GM23338 (cell line): ENCODE data around the gene CEND1. TPM values are rescaled to one million over a fixed set of nuclear protein-coding genes. Genes with fewer than 3 reads are reported as not detected.

Source experiments
- ATAC-seq: fragments of 200-7000 bp; cut with Tn5 transposase; 3 replicates; pipeline ENCODE4 v1.9.1; 2020
- DNase-seq: peaks from one replicate; pipeline ENCODE4 v3.0.0-alpha.2; 2015; ENCODE audit warnings: low spot score
- H2AFZ ChIP-seq: fragments of 200-600 bp; sonication (generic); 2 replicates; pipeline ENCODE4 v1.8.0; 2016; ENCODE audit warnings: antibody characterized with exemption, mild to moderate bottlenecking, moderate library complexity
- H3F3A ChIP-seq: fragments of 200-600 bp; sonication (generic); replicated peaks from 2 replicates; pipeline ENCODE4 v1.8.0; 2017; ENCODE audit warnings: antibody characterized with exemption, mixed run types, low read depth
- H3K27ac ChIP-seq: fragments of 200-600 bp; sonication (generic); 2 replicates; pipeline ENCODE4 v1.6.1; 2016; ENCODE audit warnings: low read depth
- H3K27me3 ChIP-seq: fragments of 200-600 bp; sonication (generic); 2 replicates; pipeline ENCODE4 v1.8.0; 2016; ENCODE audit warnings: mild to moderate bottlenecking, mixed run types, moderate library complexity; ENCODE audit not compliant: insufficient read depth
- H3K36me3 ChIP-seq: fragments of 200-600 bp; sonication (generic); 2 replicates; pipeline ENCODE4 v1.8.0; 2016; ENCODE audit warnings: mild to moderate bottlenecking; ENCODE audit not compliant: insufficient read depth
- H3K4me1 ChIP-seq: fragments of 200-600 bp; sonication (generic); 2 replicates; pipeline ENCODE4 v1.8.0; 2016; ENCODE audit warnings: mild to moderate bottlenecking, moderate library complexity; ENCODE audit not compliant: insufficient read depth
- H3K4me2 ChIP-seq: fragments of 200-600 bp; sonication (generic); 2 replicates; pipeline ENCODE4 v1.7.1; 2017; ENCODE audit warnings: mixed run types
- H3K4me3 ChIP-seq: fragments of 200-600 bp; sonication (generic); 2 replicates; pipeline ENCODE4 v1.6.1; 2016; ENCODE audit warnings: mixed run types
- H3K79me2 ChIP-seq: fragments of 200-600 bp; sonication (generic); replicated peaks from 2 replicates; pipeline ENCODE4 v1.8.0; 2017; ENCODE audit warnings: mild to moderate bottlenecking; ENCODE audit not compliant: insufficient read depth
- H3K9me2 ChIP-seq: fragments of 200-600 bp; sonication (generic); 2 replicates; pipeline ENCODE4 v1.8.0; 2017; ENCODE audit not compliant: insufficient read depth
- H4K20me1 ChIP-seq: fragments of 200-600 bp; sonication (generic); replicated peaks from 2 replicates; pipeline ENCODE4 v1.8.0; 2017; ENCODE audit warnings: mild to moderate bottlenecking; ENCODE audit not compliant: insufficient read depth
- H3K27ac Mint-ChIP-seq: 2 replicates; pipeline ENCODE4 v1.8.0; 2020; ENCODE audit warnings: inconsistent platforms, mild to moderate bottlenecking, moderate library complexity, mixed read lengths
- H3K27me3 Mint-ChIP-seq: 3 replicates; pipeline ENCODE4 v1.8.0; 2022; ENCODE audit warnings: low read depth, mild to moderate bottlenecking, moderate library complexity, mixed read lengths, inconsistent platforms; ENCODE audit not compliant: insufficient read depth, poor library complexity
- H3K36me3 Mint-ChIP-seq: 3 replicates; pipeline ENCODE4 v1.8.0; 2021; ENCODE audit warnings: low read depth, mild to moderate bottlenecking, inconsistent platforms, moderate library complexity, mixed read lengths
- H3K4me1 Mint-ChIP-seq: 3 replicates; pipeline ENCODE4 v1.8.0; 2020; ENCODE audit warnings: mild to moderate bottlenecking, inconsistent platforms, mixed read lengths
- H3K4me3 Mint-ChIP-seq: 3 replicates; pipeline ENCODE4 v1.8.0; 2021; ENCODE audit warnings: moderate library complexity, mild to moderate bottlenecking, inconsistent platforms, mixed read lengths
- H3K9me3 Mint-ChIP-seq: 3 replicates; pipeline ENCODE4 v1.8.0; 2020; ENCODE audit warnings: moderate library complexity, mild to moderate bottlenecking, inconsistent platforms, mixed read lengths
- CREB1 ChIP-seq: fragments of 250-450 bp; sonication (Bioruptor Pico); IDR thresholded peaks from 2 replicates; pipeline ENCODE4 v1.5.0; 2020; ENCODE audit warnings: low read depth, mild to moderate bottlenecking, moderate library complexity
- ETS1 ChIP-seq: IDR thresholded peaks from 2 replicates; pipeline ENCODE4 v1.6.1; 2016; ENCODE audit warnings: antibody characterized with exemption
- EZH2 ChIP-seq: fragments of 200-600 bp; sonication (generic); IDR thresholded peaks from one replicate; pipeline ENCODE4 v1.8.0; 2017; ENCODE audit warnings: antibody characterized with exemption, mild to moderate bottlenecking, low read depth; ENCODE audit not compliant: unreplicated experiment
- EZH2phosphoT487 ChIP-seq: fragments of 200-600 bp; sonication (generic); IDR thresholded peaks from one replicate; pipeline ENCODE4 v1.8.1; 2018; ENCODE audit warnings: antibody characterized with exemption; ENCODE audit not compliant: unreplicated experiment
- JUNB ChIP-seq: IDR thresholded peaks from one replicate; pipeline ENCODE4 v1.6.1; 2016; ENCODE audit warnings: antibody characterized with exemption; ENCODE audit not compliant: unreplicated experiment
- NANOG ChIP-seq: IDR thresholded peaks from 2 replicates; pipeline ENCODE4 v1.6.1; 2016; ENCODE audit warnings: antibody characterized with exemption, borderline replicate concordance
- POLR2AphosphoS5 ChIP-seq: IDR thresholded peaks from 2 replicates; pipeline ENCODE4 v1.6.1; 2016; ENCODE audit warnings: antibody characterized with exemption, low read depth
- REST ChIP-seq: IDR thresholded peaks from one replicate; pipeline ENCODE4 v1.6.1; 2018; ENCODE audit warnings: antibody characterized with exemption; ENCODE audit not compliant: unreplicated experiment
- STAT1 ChIP-seq: IDR thresholded peaks from one replicate; pipeline ENCODE4 v1.6.1; 2016; ENCODE audit warnings: antibody characterized with exemption; ENCODE audit not compliant: unreplicated experiment
- ZNF114 ChIP-seq: fragments of 250-450 bp; sonication (Bioruptor Pico); IDR thresholded peaks from 2 replicates; pipeline ENCODE4 v1.5.0; 2020; ENCODE audit warnings: mild to moderate bottlenecking, moderate library complexity
- ZNF331 ChIP-seq: fragments of 250-450 bp; sonication (Bioruptor Pico); IDR thresholded peaks from 2 replicates; pipeline ENCODE4 v1.5.0; 2020; ENCODE audit warnings: low read depth, mild to moderate bottlenecking, moderate library complexity
- ZNF462 ChIP-seq: fragments of 250-450 bp; sonication (Bioruptor Pico); IDR thresholded peaks from 2 replicates; pipeline ENCODE4 v1.5.0; 2020; ENCODE audit warnings: mild to moderate bottlenecking, moderate library complexity
- polyA plus RNA-seq: library from polyadenylated mRNA; unstranded; fragments of >200 nt; fragmentation: Nextera tagmentation; extraction: Ambion mirVana; gene quantifications from 2 replicates; pipeline ENCODE4 v1.2.1, GENCODE V29; 2016
- total RNA-seq: library from RNA; depleted of rRNA; stranded (reverse); fragments of >200 nt; shearing (Covaris generic); gene quantifications from 2 replicates; pipeline ENCODE4 v1.2.3, GENCODE V29; 2014

The CEND1 gene
- total and polyA plus RNA-seq, 2 experiments from 2014 or later = 4.8 to 5.5 TPM

DNA sequence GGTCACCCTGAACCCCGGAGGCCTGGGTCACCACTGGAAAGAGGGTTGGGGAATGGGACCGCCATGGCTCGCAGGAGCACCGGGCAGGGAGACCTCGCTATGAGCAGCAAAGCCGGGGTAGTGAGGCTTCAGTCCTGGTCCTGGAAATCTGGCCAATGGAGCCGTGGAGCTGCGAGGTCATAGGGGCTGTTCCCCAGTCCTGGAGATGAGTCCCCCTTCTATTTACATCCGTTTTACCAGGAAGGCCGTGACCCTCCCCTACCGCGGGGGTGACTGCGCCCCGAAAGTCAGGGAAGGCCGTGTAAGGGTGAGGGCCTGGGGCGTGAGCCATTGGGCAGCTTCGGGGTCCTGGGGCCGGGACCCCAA, 14.7 kb upstream of the CEND1 start:
- peak; percentile 1 for ATAC-seq
- H3K36me3 ChIP-seq = no peaks in the 10 kb centered on the region
- H3K27me3 ChIP-seq = no peaks in the 10 kb centered on the region
- H3K4me2 ChIP-seq = peak overlapping the region; percentile 96
- H3K4me1 ChIP-seq = peaks cover 7% of the 10 kb centered on the region; the same call in 1 of the 2 replicates
- Mint-ChIP-seq H3K27me3 (peaks cover 22% of the 10 kb centered on the region), H3K4me3 (peak overlapping the region; percentile 76), H3K36me3 (peaks cover 2% of the 10 kb centered on the region; the same call in 1 of the 3 replicates), H3K4me1 (peaks cover 7% of the 10 kb centered on the region; the same call in 2 of the 3 replicates), H3K9me3 (no peaks in the 10 kb centered on the region), H3K27ac (no peak overlapping the region; the same call in 1 of the 2 replicates)
- H4K20me1 ChIP-seq = no peaks in the 10 kb centered on the region
- H3K79me2 ChIP-seq = peaks cover 18% of the 10 kb centered on the region
- TF ChIP-seq ETS1 (no peak), EZH2 (no peak), ZNF114 (CRISPR knock-in tag) (no peak), REST (no peak), STAT1 (no peak), JUNB (no peak), CREB1 (CRISPR knock-in tag) (no peak), NANOG (no peak), ZNF331 (CRISPR knock-in tag) (no peak), POLR2AphosphoS5 (no peak), EZH2phosphoT487 (no peak), ZNF462 (no peak)
- H3K4me3 ChIP-seq = peak overlapping the region; percentile 74
- no peak overlapping the region for H2AFZ ChIP-seq
- H3K27ac ChIP-seq = no peak overlapping the region
- H3K9me2 ChIP-seq = no peaks in the 10 kb centered on the region
- peaks cover 21% of the 10 kb centered on the region; the same call in 1 of the 2 replicates for H3F3A ChIP-seq
- no peak for DNase-seq
